HG02610 (cell line): ENCODE results near the gene MAGEA12.
"Not testable (repeated sequence)": the region's sequence is repeated elsewhere in the genome, so short reads cannot be mapped to it uniquely, and the experiment has no call there.

Source experiments
- ATAC-seq: cut with Tn5 transposase; IDR thresholded peaks from one replicate; pipeline ENCODE4 v1.9.1; 2021; ENCODE audit warnings: mild to moderate bottlenecking, moderate library complexity; ENCODE audit not compliant: unreplicated experiment

Gene MAGEA12, protein sequence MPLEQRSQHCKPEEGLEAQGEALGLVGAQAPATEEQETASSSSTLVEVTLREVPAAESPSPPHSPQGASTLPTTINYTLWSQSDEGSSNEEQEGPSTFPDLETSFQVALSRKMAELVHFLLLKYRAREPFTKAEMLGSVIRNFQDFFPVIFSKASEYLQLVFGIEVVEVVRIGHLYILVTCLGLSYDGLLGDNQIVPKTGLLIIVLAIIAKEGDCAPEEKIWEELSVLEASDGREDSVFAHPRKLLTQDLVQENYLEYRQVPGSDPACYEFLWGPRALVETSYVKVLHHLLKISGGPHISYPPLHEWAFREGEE

DNA sequence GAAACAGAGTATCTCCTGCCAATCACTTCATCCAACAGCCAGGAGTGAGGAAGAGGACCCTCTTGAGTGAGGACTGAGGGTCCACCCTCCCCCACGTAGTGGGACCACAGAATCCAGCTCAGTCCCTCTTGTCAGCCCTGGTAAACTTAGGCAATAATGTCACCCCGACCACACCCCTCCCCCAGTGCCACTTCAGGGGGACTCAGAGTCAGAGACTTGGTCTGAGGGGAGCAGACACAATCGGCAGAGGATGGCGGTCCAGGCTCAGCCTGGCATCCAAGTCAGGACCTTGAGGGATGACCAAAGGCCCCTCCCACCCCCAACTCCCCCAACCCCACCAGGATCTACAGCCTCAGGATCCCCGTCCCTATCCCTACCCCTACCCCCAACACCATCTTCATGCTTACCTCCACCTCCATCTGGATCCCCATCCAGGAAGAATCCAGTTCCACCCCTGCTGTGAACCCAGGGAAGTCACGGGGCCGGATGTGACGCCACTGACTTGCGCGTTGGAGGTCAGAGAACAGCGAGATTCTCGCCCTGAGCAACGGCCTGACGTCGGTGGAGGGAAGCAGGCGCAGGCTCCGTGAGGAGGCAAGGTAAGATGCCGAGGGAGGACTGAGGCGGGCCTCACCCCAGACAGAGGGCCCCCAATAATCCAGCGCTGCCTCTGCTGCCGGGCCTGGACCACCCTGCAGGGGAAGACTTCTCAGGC is at the start of gene MAGEA12, which contains the start of gene CSAG1:
MAGEA12 (plus strand) TSS at position 497 of the 715 bp plus-strand sequence. CDS start 2,405 bp downstream, outside the sequence.
CSAG1 (minus strand) TSS at position 461 of the 715 bp plus-strand sequence. CDS start 1,261 bp downstream, outside the sequence.
- ATAC-seq = no peak

DNA sequence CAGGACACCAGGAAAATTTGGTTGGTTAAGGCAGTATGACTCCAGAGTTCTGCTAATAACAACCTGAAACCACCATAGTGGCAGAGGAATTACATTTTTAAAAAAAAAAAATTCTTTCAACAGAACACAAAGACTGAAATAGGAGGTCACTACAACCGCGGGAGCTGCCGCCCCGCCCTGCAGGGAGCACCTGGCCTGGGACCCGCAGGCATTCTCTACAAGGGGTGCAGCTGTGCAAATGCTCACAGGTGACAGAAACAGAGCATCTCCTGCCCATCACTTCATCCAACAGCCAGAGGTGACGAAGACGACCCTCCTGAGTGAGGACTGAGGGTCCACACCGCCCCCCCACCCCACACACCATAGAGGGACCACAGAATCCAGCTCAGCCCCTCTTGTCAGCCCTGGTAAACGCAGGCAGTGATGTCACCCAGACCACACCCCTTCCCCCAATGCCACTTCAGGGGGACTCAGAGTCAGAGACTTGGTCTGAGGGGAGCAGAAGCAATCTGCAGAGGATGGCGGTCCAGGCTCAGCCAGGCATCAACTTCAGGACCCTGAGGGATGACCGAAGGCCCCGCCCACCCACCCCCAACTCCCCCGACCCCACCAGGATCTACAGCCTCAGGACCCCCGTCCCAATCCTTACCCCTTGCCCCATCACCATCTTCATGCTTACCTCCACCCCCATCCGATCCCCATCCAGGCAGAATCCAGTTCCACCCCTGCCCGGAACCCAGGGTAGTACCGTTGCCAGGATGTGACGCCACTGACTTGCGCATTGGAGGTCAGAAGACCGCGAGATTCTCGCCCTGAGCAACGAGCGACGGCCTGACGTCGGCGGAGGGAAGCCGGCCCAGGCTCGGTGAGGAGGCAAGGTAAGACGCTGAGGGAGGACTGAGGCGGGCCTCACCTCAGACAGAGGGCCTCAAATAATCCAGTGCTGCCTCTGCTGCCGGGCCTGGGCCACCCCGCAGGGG is 35.3 kb upstream of the MAGEA12 start, which contains the start of gene MAGEA3:
MAGEA3 (plus strand) TSS at position 843 of the 980 bp plus-strand sequence. CDS start 2,039 bp downstream, outside the sequence.
- not testable (repeated sequence) for ATAC-seq

DNA sequence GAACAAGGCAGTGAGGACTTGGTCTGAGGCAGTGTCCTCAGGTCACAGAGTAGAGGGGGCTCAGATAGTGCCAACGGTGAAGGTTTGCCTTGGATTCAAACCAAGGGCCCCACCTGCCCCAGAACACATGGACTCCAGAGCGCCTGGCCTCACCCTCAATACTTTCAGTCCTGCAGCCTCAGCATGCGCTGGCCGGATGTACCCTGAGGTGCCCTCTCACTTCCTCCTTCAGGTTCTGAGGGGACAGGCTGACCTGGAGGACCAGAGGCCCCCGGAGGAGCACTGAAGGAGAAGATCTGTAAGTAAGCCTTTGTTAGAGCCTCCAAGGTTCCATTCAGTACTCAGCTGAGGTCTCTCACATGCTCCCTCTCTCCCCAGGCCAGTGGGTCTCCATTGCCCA is 33.2 kb upstream of the MAGEA12 start:
- ATAC-seq = not testable (repeated sequence)

DNA sequence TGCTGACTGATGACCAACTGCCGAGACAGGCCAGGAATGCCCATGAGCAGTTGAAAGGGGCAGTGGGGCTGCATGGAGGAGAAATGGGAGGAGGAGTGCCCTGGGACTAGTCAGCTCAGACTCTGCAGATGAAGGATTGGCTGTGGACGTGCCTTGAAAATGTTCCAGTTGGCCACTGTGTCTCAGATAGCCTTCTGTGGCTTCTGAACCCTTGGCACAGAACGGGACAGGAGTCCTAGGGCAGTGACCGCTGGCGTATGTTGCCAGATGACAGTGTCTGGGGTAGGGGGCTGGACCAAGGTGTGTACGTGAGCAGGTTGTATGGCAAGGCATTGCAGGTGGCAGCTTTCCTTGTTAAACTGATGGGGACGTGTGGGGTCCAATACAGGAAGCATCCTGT is 27.1 kb upstream of the MAGEA12 start:
- not testable (repeated sequence) for ATAC-seq

DNA sequence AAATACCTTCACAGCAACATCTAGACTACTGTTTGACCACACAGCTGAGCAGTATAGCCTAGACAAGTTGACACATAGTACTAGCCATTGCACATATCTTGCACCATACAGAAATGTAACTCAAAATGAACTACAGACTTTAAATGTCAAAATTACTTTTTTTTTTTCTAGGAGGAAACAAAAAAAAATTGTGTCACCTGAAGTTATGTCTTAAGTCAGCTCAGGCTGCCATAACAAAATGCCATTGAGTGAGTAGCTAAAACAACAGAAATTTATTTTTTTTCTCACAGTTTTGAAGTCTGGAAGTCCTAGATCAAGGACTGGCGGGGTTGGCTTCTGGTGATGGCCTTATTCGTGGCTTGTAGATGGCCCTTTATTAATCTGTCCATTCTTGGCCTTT is 24.4 kb upstream of the MAGEA12 start, which contains the start of gene CSAG2:
CSAG2 (minus strand) TSS at position 101 of the 400 bp plus-strand sequence. CDS start 161 bp downstream, outside the sequence.
- ATAC-seq = not testable (repeated sequence)

DNA sequence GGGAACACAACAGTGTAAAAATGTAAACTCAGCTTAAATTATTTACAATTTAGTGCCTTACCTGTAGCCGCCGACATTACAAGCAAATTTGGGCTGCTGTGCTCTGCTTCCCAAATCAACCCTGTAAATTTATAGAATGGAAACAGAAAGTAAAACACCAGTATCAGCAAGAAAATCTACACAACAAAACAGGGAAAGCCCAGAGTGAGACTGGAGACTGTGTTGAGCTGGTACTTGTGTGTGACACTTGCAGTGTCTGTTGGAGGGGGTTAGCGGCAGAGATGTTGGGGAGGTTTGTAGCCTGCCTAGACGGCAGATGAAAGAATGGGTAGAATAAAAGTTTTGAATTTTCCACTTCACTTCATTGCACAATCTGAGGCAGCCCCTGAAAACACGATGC is 20.4 kb upstream of the MAGEA12 start:
- not testable (repeated sequence) for ATAC-seq

DNA sequence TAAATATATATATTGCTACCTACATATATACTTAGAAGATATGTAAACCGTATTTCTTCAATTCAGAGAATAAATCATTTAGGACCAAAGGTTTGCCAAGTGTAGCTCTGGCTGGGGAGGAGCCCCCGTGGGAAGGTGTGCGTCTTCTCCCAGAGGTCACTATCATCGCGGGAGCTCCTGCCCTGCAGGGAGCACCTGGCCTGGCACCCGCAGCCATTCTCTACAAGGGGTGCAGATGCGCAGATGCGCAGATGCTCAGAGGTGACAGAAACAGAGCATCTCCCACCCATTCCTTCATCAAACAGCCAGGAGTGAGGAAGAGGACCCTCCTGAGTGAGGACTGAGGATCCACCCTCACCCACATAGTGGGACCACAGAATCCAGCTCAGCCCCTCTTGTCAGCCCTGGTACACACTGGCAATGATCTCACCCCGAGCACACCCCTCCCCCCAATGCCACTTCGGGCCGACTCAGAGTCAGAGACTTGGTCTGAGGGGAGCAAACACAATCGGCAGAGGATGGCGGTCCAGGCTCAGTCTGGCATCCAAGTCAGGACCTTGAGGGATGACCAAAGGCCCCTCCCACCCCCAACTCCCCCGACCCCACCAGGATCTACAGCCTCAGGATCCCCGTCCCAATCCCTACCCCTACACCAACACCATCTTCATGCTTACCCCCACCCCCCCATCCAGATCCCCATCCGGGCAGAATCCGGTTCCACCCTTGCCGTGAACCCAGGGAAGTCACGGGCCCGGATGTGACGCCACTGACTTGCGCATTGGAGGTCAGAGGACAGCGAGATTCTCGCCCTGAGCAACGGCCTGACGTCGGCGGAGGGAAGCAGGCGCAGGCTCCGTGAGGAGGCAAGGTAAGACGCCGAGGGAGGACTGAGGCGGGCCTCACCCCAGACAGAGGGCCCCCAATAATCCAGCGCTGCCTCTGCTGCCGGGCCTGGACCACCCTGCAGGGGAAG is 19.5 kb upstream of the MAGEA12 start, which contains the start of gene MAGEA2B:
MAGEA2B (plus strand) TSS at position 814 of the 973 bp plus-strand sequence. CDS start 2,479 bp downstream, outside the sequence.
- ATAC-seq = not testable (repeated sequence)

DNA sequence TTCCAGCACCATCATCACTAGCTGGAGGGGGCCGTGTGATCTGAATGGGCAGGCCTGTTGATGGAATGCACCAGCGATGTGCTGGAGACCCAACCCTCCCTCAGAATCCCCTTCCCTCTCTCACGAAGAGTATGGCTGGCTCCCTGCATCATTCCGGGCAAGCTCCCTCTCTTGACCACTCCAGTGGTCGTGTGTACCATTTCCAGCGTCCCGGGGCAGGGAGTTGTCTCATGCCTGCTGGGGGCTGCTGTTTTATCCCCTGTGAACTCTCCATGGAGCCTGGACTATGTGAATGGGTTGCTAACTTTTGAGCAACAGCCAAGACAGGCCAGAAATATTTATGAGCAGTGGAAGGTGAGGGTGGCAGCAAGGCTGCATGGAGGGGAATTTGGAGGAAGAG is 8.1 kb upstream of the MAGEA12 start:
- ATAC-seq = no peak

DNA sequence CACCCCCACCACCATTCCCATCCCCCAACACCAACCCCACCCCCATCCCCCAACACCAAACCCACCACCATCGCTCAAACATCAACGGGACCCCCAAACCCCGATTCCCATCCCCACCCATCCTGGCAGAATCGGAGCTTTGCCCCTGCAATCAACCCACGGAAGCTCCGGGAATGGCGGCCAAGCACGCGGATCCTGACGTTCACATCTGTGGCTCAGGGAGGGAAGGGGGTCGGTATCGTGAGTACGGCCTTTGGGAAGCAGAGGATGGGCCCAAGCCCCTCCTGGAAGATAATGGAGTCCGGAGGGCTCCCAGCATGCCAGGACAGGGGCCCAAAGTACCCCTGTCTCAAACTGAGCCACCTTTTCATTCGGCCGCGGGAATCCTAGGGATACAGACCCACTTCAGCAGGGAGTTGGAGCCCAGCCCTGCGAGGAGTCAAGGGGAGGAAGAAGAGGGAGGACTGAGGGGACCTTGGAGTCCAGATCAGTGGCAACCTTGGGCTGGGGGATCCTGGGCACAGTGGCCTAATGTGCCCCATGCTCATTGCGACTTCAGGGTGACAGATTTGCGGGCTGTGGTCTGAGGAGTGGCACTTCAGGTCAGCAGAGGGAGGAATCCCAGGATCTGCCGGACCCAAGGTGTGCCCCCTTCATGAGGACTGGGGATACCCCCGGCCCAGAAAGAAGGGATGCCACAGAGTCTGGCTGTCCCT is 744 bp downstream of the MAGEA12 start:
- not testable (repeated sequence) for ATAC-seq

DNA sequence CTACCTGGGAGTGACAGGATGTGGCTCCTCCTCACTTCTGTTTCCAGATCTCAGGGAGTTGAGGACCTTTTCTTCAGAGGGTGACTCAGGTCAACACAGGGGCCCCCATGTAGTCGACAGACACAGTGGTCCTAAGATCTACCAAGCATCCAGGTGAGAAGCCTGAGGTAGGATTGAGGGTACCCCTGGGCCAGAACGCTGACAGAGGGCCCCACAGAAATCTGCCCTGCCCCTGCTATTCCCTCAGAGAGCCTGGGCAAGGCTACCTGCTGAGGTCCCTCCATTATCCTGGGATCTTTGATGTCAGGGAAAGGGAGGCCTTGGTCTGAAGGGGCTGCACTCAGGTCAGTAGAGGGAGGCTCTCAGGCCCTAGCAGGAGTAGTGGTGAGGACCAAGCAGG is 1.5 kb downstream of the MAGEA12 start:
- ATAC-seq = no peak

DNA sequence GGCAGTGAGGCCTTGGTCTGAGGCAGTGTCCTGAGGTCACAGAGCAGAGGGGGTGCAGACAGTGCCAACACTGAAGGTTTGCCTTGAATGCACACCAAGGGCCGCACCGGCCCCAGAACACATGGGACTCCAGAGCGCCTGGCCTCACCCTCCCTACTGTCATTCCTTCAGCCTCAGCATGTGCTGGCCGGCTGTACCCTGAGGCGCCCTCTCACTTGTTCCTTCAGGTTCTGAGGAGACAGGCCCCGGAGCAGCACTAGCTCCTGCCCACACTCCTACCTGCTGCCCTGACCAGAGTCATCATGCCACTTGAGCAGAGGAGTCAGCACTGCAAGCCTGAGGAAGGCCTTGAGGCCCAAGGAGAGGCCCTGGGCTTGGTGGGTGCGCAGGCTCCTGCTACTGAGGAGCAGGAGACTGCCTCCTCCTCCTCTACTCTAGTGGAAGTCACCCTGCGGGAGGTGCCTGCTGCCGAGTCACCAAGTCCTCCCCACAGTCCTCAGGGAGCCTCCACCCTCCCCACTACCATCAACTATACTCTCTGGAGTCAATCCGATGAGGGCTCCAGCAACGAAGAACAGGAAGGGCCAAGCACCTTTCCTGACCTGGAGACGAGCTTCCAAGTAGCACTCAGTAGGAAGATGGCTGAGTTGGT is 2.4 kb downstream of the MAGEA12 start:
- ATAC-seq = no peak

DNA sequence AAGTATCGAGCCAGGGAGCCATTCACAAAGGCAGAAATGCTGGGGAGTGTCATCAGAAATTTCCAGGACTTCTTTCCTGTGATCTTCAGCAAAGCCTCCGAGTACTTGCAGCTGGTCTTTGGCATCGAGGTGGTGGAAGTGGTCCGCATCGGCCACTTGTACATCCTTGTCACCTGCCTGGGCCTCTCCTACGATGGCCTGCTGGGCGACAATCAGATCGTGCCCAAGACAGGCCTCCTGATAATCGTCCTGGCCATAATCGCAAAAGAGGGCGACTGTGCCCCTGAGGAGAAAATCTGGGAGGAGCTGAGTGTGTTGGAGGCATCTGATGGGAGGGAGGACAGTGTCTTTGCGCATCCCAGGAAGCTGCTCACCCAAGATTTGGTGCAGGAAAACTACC is 3.0 kb downstream of the MAGEA12 start:
- not testable (repeated sequence) for ATAC-seq

DNA sequence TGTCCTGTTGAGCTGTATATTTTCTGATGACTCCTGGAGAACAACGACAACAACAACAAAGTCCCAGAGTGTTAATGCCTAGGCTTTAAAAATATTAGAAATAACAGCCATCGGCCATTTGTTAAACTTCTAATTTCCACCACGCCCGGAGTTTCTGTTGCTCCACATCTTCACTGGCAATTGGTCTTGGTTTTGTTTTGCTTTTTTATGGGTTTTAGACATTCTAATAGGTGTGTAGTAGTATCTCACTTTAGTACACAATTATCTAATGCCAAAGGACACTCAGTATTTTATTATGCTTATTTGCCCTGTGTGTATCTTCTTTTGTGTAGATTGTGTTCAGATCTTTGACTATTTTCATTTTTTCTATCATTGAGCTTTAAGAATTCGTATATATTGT is 5.0 kb downstream of the MAGEA12 start:
- ATAC-seq = no peak

DNA sequence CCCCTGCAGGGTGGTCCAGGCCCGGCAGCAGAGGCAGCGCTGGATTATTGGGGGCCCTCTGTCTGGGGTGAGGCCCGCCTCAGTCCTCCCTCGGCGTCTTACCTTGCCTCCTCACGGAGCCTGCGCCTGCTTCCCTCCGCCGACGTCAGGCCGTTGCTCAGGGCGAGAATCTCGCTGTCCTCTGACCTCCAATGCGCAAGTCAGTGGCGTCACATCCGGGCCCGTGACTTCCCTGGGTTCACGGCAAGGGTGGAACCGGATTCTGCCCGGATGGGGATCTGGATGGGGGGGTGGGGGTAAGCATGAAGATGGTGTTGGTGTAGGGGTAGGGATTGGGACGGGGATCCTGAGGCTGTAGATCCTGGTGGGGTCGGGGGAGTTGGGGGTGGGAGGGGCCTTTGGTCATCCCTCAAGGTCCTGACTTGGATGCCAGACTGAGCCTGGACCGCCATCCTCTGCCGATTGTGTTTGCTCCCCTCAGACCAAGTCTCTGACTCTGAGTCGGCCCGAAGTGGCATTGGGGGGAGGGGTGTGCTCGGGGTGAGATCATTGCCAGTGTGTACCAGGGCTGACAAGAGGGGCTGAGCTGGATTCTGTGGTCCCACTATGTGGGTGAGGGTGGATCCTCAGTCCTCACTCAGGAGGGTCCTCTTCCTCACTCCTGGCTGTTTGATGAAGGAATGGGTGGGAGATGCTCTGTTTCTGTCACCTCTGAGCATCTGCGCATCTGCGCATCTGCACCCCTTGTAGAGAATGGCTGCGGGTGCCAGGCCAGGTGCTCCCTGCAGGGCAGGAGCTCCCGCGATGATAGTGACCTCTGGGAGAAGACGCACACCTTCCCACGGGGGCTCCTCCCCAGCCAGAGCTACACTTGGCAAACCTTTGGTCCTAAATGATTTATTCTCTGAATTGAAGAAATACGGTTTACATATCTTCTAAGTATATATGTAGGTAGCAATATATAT is 20.4 kb downstream of the MAGEA12 start, which contains the start of gene MAGEA2:
MAGEA2 (minus strand) TSS at position 157 of the 965 bp plus-strand sequence. CDS start 2,479 bp downstream, outside the sequence.
- not testable (repeated sequence) for ATAC-seq

DNA sequence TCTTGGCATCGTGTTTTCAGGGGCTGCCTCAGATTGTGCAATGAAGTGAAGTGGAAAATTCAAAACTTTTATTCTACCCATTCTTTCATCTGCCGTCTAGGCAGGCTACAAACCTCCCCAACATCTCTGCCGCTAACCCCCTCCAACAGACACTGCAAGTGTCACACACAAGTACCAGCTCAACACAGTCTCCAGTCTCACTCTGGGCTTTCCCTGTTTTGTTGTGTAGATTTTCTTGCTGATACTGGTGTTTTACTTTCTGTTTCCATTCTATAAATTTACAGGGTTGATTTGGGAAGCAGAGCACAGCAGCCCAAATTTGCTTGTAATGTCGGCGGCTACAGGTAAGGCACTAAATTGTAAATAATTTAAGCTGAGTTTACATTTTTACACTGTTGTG is 21.3 kb downstream of the MAGEA12 start:
- not testable (repeated sequence) for ATAC-seq

DNA sequence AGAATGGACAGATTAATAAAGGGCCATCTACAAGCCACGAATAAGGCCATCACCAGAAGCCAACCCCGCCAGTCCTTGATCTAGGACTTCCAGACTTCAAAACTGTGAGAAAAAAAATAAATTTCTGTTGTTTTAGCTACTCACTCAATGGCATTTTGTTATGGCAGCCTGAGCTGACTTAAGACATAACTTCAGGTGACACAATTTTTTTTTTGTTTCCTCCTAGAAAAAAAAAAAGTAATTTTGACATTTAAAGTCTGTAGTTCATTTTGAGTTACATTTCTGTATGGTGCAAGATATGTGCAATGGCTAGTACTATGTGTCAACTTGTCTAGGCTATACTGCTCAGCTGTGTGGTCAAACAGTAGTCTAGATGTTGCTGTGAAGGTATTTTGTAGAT is 25.4 kb downstream of the MAGEA12 start, which contains the start of gene CSAG3:
CSAG3 (plus strand) TSS at position 301 of the 400 bp plus-strand sequence.
- not testable (repeated sequence) for ATAC-seq

DNA sequence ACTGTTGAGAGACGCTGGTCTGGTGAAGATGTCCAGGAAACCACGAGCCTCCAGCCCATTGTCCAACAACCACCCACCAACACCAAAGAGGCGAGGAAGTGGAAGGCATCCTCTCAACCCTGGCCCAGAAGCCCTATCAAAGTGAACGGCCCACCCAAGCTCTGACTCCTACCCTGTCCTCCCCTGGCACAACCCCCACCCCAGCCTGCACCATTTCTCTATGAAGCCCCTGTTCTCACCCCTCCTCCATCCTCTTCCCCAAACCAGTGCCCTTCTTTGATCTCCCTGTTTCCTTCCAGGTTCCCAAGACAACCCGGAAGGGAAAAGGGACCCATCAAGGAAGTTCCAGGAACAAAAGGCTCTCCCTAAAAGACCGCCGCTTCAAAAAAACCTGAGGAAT is 26.0 kb downstream of the MAGEA12 start:
- ATAC-seq = not testable (repeated sequence)
